ENCODE results near the gene ATRN.

ATRN gene

DNA sequence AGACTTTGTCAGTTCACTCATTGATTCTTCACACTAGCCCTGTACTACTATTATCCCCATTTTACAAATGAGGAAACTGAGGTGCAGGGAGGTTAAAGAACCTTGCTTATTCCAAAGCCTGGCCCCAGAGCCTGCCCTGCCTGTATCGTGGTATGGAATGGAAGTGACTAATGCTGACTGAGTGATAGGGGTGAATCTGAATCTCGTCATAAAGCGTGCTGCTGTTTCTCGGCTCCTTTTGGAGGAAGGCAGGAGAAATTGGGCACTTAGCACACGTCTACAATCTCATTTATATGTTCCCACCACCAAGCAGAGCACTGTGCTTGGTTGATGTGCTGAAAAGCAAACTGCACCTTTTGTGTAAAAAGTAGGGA lies 175.2 kb downstream of the ATRN start:
- Mint-ChIP-seq H3K4me3 (no peak overlapping the region), H3K27me3 (ENCODE audit: low read depth) (no peaks in the 10 kb centered on the region), H3K36me3 (ENCODE audit: low read depth) (peaks cover 47% of the 10 kb centered on the region), H3K9me3 (peaks cover 6% of the 10 kb centered on the region), H3K4me1 (no peaks in the 10 kb centered on the region), H3K27ac (no peak overlapping the region)
- TF ChIP-seq, protein P1, sequence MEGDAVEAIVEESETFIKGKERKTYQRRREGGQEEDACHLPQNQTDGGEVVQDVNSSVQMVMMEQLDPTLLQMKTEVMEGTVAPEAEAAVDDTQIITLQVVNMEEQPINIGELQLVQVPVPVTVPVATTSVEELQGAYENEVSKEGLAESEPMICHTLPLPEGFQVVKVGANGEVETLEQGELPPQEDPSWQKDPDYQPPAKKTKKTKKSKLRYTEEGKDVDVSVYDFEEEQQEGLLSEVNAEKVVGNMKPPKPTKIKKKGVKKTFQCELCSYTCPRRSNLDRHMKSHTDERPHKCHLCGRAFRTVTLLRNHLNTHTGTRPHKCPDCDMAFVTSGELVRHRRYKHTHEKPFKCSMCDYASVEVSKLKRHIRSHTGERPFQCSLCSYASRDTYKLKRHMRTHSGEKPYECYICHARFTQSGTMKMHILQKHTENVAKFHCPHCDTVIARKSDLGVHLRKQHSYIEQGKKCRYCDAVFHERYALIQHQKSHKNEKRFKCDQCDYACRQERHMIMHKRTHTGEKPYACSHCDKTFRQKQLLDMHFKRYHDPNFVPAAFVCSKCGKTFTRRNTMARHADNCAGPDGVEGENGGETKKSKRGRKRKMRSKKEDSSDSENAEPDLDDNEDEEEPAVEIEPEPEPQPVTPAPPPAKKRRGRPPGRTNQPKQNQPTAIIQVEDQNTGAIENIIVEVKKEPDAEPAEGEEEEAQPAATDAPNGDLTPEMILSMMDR (IDR thresholded peaks at IDR 0.05; ENCODE audit: unreplicated experiment in 3 of 3) = no peak

DNA sequence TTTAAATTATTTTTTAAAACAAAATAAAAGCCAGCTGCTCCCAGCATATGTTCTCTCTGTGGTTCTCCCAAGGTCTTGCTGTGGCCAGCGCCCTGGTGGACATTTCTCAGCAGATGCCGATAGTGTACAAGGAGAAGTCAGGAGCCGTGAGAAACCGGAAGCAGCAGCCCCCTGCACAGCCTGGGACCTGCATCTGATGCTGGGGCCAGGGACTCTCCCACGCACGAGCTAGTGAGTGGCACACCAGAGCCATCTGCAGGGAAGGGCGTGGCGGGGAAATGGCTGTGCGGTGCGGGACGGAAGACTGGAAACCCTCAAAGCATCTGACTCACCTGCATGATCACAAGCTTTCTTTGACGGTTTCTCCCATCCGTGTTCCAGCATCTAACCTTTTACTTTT lies 175.8 kb downstream of the ATRN start:
- Mint-ChIP-seq H3K4me3 (no peak overlapping the region), H3K9me3 (peaks cover 6% of the 10 kb centered on the region), H3K36me3 (ENCODE audit: low read depth) (peaks cover 43% of the 10 kb centered on the region), H3K4me1 (no peaks in the 10 kb centered on the region), H3K27me3 (ENCODE audit: low read depth) (no peaks in the 10 kb centered on the region), H3K27ac (no peak overlapping the region)
- TF ChIP-seq, protein P1 (IDR thresholded peaks at IDR 0.05; ENCODE audit: unreplicated experiment in 3 of 3) = no peak

DNA sequence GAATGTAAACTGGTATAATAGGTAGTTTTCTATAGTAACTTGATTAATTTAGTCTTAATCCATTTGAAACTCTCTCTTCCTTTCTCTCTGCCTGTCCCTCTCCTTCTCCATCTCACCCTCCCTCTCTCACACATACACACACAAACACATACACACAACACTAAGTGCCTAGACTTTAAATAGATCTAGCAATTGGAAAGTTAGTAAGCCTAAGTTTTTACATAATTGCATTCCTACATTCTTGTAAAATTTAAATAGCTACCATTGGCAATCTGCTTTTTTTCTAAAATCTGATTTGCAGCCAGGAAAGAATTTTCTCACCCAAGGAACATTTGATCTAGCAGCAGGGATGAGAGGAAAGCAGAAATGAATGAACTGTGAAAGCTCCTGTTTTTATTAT lies 176.7 kb downstream of the ATRN start:
- Mint-ChIP-seq H3K9me3 (peaks cover under 1% of the 10 kb centered on the region), H3K36me3 (ENCODE audit: low read depth) (peaks cover 35% of the 10 kb centered on the region), H3K27ac (no peak overlapping the region), H3K27me3 (ENCODE audit: low read depth) (no peaks in the 10 kb centered on the region), H3K4me3 (no peak overlapping the region), H3K4me1 (peaks cover 5% of the 10 kb centered on the region)
- TF ChIP-seq, protein P1 (IDR thresholded peaks at IDR 0.05; ENCODE audit: unreplicated experiment in 3 of 3) = no peak

DNA sequence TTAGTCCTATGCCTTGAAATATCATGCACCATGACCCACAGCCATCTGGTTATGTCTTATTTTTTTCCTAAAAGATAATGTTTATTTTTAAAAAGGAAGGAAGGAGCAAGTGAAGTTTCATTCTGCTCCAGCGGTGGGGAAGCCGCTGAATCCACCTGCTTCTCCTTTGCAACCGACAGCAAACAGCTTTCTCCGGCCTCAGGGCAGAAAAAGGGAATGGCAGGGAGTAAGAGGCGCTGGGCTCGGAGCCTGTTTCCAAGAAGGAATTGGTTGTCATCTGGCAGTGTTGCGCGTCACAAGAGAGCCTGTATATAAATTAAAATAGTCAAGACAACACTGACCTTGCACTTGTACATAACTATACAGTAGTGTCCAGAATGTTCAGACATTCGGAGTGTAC lies 178.1 kb downstream of the ATRN start:
- Mint-ChIP-seq H3K9me3 (no peaks in the 10 kb centered on the region), H3K36me3 (ENCODE audit: low read depth) (peaks cover 37% of the 10 kb centered on the region), H3K4me1 (peaks cover 15% of the 10 kb centered on the region), H3K4me3 (no peak overlapping the region), H3K27ac (no peak overlapping the region), H3K27me3 (ENCODE audit: low read depth) (peaks cover 5% of the 10 kb centered on the region)
- TF ChIP-seq, protein P1 (IDR thresholded peaks at IDR 0.05; ENCODE audit: unreplicated experiment in 3 of 3) = no peak

DNA sequence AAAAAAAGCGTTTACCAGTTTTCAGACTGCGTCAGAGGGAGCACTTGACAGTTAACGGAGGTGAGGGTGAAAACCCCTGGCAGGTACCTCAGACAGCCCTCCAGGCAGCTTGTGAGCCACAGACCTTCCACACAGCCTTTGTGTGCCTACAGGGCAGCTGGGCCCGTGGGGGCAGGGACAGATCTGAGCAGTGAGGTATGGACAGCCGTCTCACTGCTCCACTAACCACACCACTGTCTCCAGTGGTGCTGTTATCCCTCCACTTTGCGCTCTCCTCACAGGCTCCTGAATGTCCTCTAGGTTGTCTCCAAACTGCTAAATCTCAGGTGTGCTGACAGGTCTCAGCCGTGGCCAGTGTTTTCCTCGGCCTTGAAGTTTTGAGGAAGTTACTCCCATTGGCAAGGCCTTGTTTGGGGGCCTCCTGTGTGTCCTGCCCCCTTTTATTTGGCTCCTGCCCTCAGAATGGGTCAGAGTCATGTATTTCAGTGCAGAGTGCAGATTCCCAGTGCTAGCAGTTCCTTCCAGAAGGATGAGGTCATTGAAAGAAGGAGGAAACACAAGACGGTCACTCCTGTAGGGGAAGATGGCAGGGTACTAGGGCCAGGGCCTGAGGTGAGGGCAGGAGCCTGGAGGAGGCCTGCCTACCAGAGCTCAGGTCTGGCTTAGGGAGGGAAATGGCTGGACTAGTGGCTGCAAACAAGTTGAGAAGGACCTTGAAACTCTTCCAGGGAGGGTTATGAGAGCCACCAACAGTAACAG lies 180.6 kb downstream of the ATRN start:
- Mint-ChIP-seq H3K9me3 (no peaks in the 10 kb centered on the region), H3K27me3 (ENCODE audit: low read depth) (peaks cover 5% of the 10 kb centered on the region), H3K4me1 (peaks cover 25% of the 10 kb centered on the region), H3K27ac (peak overlapping the region in 1 of 3 experiments; percentile 68), H3K4me3 (no peak overlapping the region), H3K36me3 (ENCODE audit: low read depth) (peaks cover 25% of the 10 kb centered on the region)
- TF ChIP-seq, protein P1 (IDR thresholded peaks at IDR 0.05; ENCODE audit: unreplicated experiment in 3 of 3) = no peak

DNA sequence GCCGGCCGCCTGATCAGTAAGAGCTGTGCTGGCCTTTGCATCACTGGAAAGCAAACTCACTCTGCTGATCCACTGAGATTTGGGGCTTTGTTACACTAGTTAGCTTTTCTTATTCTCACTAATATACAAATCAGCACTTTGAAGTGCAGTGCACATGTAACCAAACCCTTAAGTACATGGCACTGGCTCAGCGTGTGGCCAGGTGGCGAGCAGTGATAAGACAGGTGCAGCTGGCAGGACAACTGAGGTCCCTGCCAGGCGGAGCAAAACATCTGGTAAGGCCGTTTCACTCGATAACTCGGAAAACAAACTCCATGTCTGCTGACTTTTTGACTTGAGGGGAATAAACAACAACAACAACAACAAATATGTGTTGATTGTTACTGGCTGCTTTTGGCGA lies 181.4 kb downstream of the ATRN start:
- Mint-ChIP-seq H3K36me3 (ENCODE audit: low read depth) (peaks cover 25% of the 10 kb centered on the region), H3K9me3 (no peaks in the 10 kb centered on the region), H3K4me1 (peaks cover 25% of the 10 kb centered on the region), H3K4me3 (no peak overlapping the region), H3K27me3 (ENCODE audit: low read depth) (peaks cover 13% of the 10 kb centered on the region), H3K27ac (peak overlapping the region in 2 of 3 experiments; percentile 24 to 25)
- TF ChIP-seq, protein P1 (IDR thresholded peaks at IDR 0.05; ENCODE audit: unreplicated experiment in 3 of 3) = no peak

Data from nephron (organoid).